HG02840 (cell line): ENCODE data around the gene UBXN10.

Experiments
- ATAC-seq: cut with Tn5 transposase; IDR thresholded peaks from one replicate; pipeline ENCODE4 v1.9.1; 2021; ENCODE audit warnings: mild to moderate bottlenecking, moderate library complexity, moderate number of reproducible peaks; ENCODE audit not compliant: unreplicated experiment, low FRiP score

UBXN10 gene

DNA sequence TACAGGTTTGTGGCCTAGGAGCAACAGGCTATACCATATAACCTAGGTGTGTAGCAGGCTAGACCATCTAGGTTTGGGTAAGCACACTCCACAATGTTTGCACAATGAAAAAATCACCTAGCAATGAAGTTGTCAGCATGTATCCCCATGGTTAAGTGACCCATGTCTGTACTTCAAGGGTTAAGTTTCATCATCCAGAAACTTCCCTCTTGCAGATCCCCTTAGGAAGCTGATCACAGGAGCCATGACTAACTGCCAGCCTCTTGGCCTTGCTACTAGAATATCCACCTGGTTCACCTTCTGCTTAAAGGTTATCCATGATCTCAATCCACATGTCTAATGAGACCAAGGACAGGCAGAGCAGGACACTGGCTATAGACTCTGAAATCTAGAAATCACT is 3.5 kb upstream of the UBXN10 start:
- ATAC-seq: no peak

DNA sequence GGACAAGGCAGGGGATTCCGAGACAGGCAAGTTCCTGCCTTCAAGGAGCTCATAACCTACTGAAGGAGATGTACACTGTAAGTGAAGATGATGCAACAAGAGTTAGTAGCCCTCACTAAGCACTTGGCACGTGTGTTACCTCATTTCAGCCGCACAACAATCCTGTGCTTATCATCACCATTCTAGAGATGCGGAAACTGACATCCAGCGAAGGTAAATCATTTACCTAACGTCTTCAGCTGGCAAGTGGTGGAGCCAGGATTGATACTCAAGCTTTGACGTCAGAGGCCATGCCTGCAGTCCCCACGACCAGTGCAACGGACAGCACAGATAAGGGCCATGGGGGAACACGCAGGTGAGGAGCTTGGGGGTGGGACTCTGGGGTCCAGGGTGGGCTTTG is 2.9 kb upstream of the UBXN10 start:
- no peak for ATAC-seq

DNA sequence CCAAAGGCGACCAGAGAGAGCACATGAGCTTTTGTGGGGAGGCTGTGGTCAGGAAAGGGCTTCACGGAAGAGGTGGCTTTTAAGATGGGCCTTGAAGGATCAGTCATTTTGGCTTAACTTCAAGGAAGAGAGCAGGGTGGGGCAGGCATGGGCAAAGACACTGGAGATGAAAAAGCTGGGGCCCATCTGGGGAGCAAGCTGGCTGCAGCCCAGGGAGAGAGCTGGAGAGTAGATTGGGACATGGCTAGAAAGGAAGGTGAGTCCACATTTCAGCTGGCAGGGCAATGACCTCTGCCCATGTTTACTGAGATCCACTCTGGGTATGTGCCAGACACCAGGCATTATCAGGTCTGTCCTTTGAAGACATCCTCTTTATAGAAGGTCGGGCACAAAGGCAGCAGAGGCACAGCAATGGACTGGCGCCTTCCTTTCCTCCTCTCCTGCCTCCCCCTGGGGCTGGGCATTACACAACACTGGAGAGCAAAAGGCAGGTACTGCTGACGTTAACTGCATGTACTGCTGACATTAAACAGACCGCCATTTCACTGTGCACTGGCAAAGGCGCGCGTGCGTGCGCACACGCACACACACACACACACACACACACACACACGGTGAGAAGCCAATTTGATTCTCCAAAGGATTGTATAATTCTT is 2.2 kb upstream of the UBXN10 start:
- ATAC-seq: no peak

DNA sequence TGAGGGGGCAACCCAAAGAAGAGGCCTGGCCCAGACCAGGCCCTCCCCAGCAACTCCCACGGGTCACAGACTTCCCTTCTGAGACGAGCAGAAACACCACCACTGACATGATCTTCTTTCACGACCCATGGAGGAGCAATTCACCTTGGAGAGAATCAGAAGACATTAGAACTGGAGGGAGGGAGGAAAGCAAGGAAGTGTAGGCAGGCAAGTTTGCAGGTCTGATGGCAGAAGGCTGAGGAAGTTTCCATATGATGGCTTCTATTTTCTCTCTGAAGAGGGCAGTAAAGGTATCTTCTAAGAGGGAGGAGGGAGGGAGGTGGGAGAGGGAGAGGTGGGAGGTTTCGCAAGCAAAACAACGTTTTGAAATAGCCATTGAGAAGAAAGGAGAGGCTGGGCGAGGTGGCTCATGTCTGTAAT is 1.4 kb upstream of the UBXN10 start:
- no peak for ATAC-seq

DNA sequence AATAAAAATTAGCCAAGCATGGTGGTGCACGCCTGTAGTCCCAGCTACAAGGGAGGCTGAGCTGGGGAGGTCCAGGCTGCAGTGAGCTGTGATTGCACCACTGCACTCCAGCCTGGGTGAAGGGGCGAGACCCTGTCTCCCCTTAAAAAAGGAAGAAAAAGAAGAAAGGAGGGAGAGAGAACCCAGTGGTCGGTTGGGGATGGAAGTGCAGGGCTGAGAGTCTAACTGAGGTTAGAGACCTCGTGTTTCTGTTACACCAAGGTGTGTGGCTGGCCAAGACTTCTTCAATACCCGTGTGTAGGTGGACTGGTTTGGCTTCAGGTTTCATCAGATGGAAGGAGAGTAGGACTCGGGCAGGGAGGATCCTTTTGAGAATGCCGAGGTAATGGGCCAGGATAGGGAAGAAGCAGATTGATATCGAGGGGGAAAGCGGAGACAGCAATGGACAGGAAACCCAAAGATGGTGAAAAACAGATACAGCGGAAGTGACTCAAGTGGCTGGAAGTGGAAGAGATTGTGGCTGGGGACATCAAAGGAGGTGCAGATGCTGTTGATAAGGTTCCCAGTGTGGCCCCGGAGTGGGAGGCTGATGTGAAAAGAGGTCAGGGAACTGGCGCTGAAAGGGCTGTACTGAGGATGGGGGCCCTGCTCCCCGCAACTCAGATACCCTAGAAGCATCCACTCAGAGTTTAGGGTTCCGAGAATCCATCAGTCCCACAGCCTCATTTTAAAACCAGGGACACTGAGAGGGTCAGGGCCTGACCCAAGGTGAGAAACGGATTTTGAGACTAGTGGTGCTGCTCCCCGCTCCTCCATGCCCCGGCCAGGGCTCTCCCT is 681 bp upstream of the UBXN10 start:
- ATAC-seq: no peak

DNA sequence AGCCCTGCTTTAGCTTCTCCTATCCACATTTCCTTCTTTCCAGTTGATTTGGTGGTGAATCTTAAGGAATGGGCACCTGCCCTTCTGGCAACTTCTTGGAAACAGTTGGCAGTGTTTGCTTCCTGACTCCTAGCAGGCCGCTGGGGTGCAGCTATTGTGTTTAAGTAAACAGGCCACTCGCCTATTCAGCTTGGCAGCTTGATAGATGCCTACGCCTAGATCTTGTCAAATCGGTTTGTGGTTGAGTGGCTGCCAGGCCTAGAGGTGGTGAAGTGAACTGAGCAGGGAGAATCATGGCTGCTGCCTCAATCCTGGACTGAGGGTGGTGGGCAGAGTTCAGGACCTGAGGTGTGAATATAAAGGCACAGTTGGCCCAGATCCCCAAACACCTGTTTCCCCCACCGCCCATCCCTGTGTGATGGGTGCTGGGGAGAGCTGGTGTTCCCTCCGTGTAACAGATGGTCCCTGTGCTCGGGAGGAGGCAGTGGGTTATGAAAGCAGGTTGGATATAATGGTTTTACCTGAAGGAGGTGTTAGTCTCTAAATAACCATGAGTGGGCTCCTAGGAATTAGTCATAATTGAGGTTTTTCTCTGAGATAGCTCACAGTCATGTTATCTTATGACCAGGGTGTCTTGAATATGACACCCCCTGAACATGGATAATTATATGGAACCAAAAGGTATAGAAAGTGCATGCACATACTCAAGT is 1.4 kb downstream of the UBXN10 start:
- ATAC-seq: no peak

DNA sequence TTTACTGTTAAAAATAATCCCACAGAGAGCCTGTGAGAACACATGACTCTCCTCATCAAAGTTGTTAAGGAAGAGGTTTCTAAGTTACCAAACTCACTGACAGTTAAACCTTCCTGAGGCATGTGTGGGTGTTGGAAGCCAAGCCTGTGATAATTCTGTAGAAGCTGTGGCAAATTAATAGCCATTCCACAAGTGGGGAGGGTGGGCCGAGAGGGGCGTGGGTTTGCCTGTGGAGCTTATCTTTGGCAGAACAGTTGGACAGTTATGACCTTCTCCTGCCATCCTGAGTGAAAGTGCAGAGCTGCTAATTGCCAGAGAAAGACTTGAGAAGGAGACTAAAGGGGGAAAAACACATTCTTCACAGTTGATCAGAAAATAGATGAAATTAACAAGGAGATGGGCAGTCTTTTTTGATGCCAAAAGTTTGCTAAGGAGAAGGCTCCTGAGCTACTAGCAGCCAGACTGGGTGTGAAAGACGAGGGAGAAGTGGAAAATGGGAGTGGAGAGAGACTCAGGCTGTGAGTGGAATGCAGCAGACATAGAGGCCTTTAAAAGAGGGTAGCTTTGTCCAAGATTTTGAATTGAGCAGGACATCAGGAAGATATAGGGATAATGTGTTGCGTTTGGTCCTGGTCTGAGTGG is 2.0 kb downstream of the UBXN10 start:
- no peak for ATAC-seq

DNA sequence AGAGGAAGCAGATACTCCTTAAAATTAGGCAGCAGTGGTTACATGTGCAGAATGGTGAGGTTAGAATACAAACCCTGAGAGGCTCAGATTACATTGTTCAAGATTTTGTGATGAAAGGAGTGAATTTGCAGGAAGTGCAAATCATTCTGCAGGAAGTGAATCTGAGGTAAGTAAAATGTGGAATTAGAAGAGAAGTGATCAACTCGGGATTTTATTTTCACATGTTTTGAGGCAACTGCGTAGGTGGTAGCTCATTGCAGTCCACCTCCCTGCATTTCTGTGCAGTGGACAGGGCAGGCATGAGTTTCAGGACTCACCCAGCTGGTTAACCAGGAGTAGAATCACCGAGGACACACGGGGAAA is 2.5 kb downstream of the UBXN10 start:
- no peak for ATAC-seq

DNA sequence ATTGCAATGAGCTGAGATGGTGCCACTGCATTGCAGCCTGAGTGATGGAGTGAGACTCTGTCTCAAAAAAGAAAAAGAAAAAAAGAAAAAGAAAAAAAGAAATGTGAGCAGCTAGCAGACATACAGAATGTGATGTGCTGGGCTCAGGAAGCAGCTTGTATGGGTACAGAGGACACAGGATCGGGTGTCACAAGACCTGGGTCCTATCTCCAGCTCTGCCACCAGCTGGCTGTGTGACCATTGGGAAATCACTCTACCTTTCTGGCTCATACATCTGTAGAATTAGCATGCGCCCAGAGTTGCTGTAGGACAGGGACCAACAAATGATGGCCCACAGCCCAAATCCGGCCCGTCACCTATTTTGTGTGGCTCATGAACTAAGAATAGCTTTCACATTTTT is 3.8 kb downstream of the UBXN10 start:
- no peak for ATAC-seq

DNA sequence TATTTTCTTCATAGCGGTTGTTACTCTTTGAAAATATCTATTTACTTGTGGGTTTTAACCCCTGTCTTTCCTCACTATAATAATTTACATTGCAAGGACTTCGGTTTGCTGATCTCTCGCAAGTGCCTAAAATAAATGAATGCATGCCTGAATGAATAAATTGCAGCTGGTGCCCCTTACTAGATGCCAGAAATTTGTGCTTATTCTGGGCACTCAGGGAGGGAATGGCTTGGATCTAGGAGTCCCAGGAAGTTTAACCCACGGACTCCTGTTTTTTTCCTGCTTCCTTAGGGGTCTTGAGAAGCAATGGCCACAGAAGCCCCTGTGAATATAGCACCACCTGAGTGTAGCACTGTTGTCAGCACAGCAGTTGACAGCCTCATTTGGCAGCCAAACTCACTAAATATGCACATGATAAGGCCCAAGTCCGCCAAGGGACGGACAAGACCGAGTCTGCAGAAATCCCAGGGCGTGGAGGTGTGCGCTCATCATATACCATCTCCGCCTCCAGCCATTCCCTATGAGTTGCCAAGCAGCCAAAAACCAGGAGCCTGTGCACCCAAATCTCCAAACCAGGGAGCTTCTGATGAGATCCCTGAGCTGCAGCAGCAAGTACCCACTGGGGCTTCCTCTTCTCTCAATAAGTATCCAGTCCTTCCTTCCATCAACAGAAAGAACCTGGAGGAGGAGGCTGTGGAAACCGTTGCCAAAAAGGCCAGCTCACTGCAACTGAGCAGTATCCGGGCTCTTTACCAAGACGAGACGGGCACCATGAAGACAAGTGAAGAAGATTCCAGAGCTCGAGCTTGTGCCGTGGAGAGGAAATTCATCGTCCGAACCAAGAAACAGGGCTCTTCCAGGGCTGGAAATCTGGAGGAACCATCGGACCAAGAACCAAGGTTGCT is 4.6 kb downstream of the UBXN10 start:
- no peak for ATAC-seq

DNA sequence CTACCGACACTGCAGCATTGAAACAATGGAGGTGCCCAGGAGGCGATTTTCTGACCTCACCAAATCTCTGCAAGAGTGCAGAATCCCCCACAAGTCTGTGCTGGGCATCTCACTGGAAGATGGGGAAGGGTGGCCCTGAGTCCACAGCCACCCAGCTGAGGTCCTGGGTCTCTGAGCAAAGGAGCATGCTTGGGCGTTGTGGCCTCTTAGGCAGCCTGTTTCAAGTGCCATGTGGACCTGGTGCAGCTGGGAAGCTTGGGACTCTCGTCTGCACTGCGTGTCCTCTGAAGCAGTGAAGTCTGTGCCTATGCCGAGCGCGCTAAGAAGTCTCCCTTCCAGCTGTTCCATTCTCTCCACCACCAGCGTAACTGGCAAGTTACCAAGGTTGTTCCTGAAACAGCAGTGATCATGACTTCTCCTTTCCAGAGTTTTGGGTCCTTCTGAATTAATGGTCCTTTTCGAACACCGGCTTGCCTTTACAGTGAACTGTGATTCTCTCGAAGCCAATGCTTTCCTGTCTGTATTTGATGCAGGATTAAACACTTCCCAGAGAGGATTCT is 5.5 kb downstream of the UBXN10 start:
- no peak for ATAC-seq

DNA sequence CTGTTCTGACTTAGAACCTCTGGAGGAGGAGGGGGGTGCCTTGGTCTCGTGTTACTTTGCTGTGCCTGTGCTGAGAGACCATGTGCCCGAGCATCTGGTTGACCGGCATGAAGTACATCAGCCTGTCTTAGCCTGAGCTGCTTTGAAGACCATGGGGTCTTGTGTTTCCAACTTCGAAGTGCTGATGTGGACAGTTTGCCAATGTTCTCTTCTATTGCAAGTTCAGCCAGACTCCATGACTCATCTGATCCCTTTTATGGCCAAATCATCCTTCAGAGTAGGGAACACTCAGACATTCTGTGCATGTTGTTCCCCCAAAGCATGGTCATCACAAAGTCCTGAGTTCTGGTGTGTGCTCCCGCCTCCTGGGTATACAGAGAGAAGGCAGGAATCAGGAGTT is 6.5 kb downstream of the UBXN10 start:
- ATAC-seq: no peak

DNA sequence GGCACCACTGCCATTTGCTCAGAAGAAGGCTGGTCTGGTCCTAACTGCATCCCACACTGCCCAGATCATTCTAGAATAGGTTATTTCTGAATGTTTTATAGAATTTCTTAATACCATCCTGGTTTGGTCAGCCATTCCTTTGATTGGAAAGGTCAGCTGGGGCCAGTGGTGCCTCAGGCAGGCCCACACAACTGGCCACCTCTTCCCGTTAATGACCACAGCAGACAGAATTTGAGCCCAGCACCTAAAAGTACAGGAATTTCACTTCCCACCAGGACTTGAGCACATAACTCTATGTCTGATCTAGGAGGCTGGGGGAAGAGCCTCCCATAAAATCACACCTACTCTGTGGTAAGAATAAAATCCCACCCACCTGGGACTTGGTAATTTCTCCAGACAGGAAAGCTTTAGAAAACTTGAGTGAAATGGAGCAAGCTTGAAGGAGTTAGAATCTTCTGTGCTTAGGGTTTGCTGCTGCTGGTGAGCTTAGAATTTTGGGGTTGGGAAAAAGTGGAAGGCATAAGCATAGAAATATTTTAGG is 7.0 kb downstream of the UBXN10 start:
- no peak for ATAC-seq

DNA sequence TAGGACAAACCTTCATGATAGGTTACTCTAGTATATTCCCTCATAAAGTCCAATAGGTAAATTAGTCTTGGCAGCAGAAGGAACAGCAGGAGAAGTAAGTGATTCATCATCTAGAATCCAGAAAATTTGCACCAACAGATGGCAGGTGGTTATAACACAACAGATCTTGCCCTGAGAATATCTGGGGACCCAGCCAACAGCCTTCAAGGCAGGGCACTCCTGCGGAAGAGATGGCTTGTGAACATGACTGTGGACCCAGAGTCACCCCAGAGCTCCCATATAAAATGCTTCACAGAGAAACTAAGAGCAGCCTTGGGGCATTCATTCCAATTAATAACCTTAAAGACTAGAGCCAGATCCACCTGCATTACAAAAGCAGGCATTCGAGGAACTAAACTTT is 8.3 kb downstream of the UBXN10 start:
- no peak for ATAC-seq

DNA sequence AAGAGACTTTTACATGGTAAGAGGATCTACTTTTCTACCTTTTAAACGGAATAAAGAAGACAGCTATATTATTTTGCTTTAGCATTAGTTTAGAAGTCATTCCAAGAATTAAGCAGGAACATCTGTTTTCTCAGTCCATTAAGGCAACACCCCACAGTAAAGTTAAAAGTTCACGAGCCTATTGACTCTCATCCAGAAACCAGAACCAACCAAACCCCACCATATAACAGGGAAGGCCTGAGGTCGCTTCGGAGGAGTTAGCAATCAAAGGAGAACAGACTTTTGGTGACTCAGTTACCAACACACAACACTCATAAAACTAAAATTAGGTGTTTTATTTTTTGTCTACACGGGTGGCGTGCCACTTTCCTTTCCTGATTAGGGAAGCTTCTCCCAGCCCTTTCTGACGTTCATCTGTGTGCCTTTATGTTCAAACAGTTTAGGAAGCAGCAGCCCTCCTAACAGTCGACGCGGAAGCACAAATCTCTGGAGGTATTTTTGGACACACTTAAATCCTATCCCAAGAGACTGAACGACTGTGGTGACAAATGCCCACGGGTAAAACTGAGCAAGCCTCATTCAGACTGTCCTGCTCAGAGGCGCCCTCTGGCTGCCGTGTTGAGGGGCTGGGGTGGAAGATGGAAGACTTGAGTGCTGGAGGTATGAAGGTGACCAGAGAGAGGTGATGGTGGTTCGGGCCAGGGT is 9.0 kb downstream of the UBXN10 start:
- ATAC-seq: no peak

DNA sequence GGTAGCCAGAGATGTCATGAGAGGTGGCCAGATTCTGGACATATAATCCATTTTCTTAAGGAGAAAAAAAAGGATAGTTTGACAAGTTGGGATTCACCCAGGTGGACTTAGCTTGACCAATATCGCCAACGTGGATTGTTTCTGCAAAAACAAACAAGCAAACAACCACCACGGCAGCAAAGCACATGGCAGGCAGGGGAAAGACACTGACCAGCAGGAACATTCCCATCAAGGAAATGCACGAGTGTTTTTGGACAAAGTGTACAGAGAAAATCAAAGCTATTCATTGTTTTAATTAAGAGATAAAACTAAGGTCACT is 9.5 kb downstream of the UBXN10 start:
- no peak for ATAC-seq

DNA sequence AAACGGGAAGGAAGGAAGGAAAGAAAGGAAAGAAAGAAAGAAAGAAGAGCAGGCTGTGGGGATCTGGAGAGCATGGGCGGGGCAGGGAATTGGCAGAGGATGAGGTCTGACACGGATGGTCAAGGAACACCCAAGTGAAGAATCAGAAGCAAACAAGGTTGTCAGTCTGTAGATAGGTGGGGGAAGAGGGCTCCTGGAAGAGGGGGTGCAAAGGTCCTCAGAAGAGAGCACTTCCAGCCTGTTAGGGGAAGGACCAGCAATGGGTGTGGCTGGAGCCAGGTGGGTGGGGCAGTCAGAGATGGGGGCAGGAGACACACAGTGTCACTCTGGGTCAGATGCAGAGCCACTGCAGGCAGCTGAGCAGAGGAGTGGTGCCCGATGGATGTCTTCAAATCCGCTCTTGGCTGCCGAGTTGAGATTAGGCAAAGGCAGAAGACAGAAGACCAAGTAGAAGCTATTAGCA is 11.5 kb downstream of the UBXN10 start:
- no peak for ATAC-seq

DNA sequence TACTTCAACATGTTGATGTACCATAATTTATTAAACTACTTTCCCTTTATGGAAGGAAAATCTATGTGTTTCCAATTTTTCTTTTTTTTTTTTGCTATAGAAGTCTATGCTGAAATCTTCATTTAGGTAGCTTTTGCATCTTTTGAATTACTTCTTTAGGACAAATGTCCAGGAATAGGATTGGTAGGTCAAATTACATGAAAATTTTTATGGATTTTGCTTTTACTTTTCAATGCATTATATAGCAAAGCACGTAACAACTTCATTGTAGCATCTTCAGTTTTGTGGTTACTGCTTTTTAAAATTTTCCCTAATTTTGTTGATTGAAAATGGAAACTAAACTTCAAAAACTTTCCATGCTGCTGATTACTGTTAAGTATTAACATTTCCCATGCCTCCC is 12.4 kb downstream of the UBXN10 start:
- no peak for ATAC-seq

DNA sequence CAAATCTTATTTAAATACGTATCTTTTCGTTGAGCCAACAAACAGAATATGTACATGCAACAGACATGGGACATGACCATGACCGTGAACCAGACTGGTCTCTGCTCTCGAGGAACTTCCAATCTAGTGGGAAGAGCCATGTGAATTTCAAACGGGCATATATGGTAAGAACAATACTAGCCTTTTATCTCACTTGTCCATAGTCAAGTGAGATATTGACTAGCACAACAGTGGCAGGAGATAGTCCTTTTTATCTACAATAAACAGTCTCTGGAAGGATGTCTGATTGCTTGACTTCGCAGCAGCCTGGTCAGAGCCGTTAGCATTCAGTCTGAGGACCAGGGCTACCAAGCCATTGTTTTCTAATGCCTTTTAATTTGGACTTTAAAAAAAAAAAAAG is 13.0 kb downstream of the UBXN10 start:
- no peak for ATAC-seq
